ENCODE data around the gene MED16.
A peak's percentile ranks its signal among the peaks of the same experiment; 100 is the strongest.
"Not testable (repeated sequence)": the region's sequence is repeated elsewhere in the genome, so short reads cannot be mapped to it uniquely, and the experiment has no call there.

MED16 gene

GRCh38 chr19:850221-850978 is 42.6 kb downstream of the MED16 start:
- peak; percentile 84 for DNase-seq

GRCh38 chr19:849195-849594 is 43.8 kb downstream of the MED16 start:
- DNase-seq, result not testable (repeated sequence)

- no peak for DNase-seq
Measured at GRCh38 chr19:848386-848921, 44.5 kb downstream of the MED16 start.

- no peak for DNase-seq
Measured at GRCh38 chr19:845707-846521, 47.1 kb downstream of the MED16 start.

- no peak for DNase-seq
Measured at GRCh38 chr19:844546-844971, 48.4 kb downstream of the MED16 start.

GRCh38 chr19:843836-844545 is 49.0 kb downstream of the MED16 start:
- DNase-seq, result no peak

GRCh38 chr19:843180-843835 is 49.7 kb downstream of the MED16 start:
- no peak for DNase-seq

GRCh38 chr19:842802-843179 is 50.2 kb downstream of the MED16 start:
- DNase-seq, result not testable (repeated sequence)

- DNase-seq, result no peak
Measured at GRCh38 chr19:840519-841206, 52.3 kb downstream of the MED16 start, which contains the start of gene PRTN3. PRTN3 (plus strand) TSS chr19:840999; CDS start chr19:841009, 10 bp downstream.

GRCh38 chr19:835210-835810 is 57.7 kb downstream of the MED16 start:
- no peak for DNase-seq

GRCh38 chr19:834216-834615 is 58.8 kb downstream of the MED16 start:
- DNase-seq, result no peak

- no peak for DNase-seq
Measured at GRCh38 chr19:831407-832369, 61.3 kb downstream of the MED16 start.

- DNase-seq, result no peak
Measured at GRCh38 chr19:829129-829758, 63.7 kb downstream of the MED16 start.

- DNase-seq, result no peak
Measured at GRCh38 chr19:827710-828321, 65.2 kb downstream of the MED16 start, which contains the start of gene AZU1. AZU1 (plus strand) TSS chr19:827837; CDS start chr19:827847, 10 bp downstream.

GRCh38 chr19:827314-827709 is 65.7 kb downstream of the MED16 start:
- no peak for DNase-seq

- DNase-seq, result no peak
Measured at GRCh38 chr19:825897-826644, 66.9 kb downstream of the MED16 start.

GRCh38 chr19:824885-825284 is 68.1 kb downstream of the MED16 start:
- no peak for DNase-seq

GRCh38 chr19:823565-824121 is 69.3 kb downstream of the MED16 start:
- DNase-seq, result no peak

Data from EL (cell line).